Large intestine (tissue), 3 donors: ENCODE measurements around the gene NT5C3B. TPM values are rescaled to one million over a fixed set of nuclear protein-coding genes. Genes with fewer than 3 reads are reported as not detected.
A peak's percentile ranks its signal among the peaks of the same experiment; 100 is the strongest.

Experiments
- DNase-seq, 2 donors: peaks; one replicate each; pipeline versions ENCODE4 v3.0.0 to v3.0.0-alpha.2; 2013
- H3K27ac ChIP-seq: one replicate; pipeline ENCODE4 v1.5.1; 2013; ENCODE audit warnings: low read length
- H3K27me3 ChIP-seq: 2 replicates; pipeline ENCODE4 v1.6.1; 2013; ENCODE audit warnings: low read length; ENCODE audit not compliant: control insufficient read depth, insufficient read depth
- H3K36me3 ChIP-seq: 2 replicates; pipeline ENCODE4 v1.6.1; 2013; ENCODE audit warnings: low read length; ENCODE audit not compliant: control insufficient read depth, insufficient read depth
- H3K4me1 ChIP-seq: one replicate; pipeline ENCODE4 v1.6.1; 2013; ENCODE audit warnings: low read length; ENCODE audit not compliant: control insufficient read depth, insufficient read depth
- H3K4me3 ChIP-seq: one replicate; pipeline ENCODE4 v1.5.1; 2013; ENCODE audit warnings: low read length
- H3K9me3 ChIP-seq: one replicate; pipeline ENCODE4 v1.6.1; 2013; ENCODE audit warnings: mild to moderate bottlenecking, low read depth, low read length, moderate library complexity; ENCODE audit not compliant: control insufficient read depth
- WGBS: methylation state at CpG from one replicate; pipeline ENCODE4 v1.1.5; 2013; ENCODE audit warnings: low lambda C conversion rate; ENCODE audit not compliant: insufficient coverage; 5-methylcytosine and 5-hydroxymethylcytosine counted together
- polyA plus RNA-seq: library from polyadenylated mRNA; unstranded; fragments of 120-200 nt; gene quantifications from one replicate; pipeline ENCODE4 v1.2.1, GENCODE V29; 2013

The NT5C3B gene
- polyA plus RNA-seq, 1 donor, result 36.7 TPM

DNA sequence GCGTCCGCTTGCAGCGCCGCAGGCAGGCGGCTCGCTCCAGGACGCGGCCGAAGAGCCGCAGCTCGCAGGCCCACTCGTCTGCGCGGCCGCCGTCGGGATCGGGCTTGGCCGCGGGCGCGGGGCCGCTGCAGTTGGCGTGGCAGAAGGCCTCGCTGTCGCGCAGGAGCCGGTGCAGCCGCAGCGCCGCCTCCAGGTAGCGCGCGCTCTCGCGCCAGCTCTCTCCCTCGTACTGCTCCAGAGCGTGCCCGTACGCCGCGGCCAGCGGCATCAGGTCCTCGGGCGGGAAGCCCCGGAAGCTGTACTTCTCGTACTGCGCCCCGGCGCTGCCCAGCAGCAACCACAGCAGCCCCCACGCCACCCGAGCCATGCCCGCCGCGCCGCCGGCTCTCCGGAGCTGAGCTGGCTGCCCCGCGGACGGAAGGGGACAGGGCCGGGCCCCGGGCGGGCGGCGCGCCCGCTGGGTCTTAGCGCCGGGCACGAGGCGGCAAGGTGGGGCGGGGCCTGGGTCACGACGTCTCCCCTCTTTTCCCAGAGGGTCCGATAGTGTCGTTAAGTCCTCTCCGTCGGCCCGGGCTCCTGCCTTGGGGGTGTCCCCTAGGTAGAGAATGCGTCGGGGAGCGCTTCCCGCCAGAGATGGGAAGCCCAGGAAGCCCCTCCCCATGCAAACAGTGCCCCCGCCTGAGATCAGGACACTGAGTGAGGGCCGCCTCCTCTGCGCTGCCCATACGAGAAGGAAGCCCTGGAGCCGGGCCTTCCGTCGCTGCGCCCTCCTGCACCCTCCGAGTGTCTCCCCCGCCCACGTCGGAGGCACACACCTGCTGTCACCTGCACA, 24.3 kb downstream of the NT5C3B start, which contains the start of gene P3H4:
Gene P3H4 (minus strand): TSS at position 401 of the 832 bp plus-strand sequence. CDS start 34 bp downstream, at position 367.
- peaks cover 5% of the 10 kb centered on the region for H3K9me3 ChIP-seq
- H3K27me3 ChIP-seq, result no peaks in the 10 kb centered on the region
- H3K36me3 ChIP-seq, result peaks cover 9% of the 10 kb centered on the region
- WGBS, result no CpG with 5 or more reads among the region's 96 CpGs
- H3K4me3 ChIP-seq, result peak within 1 kb of the TSS; percentile 60
- H3K4me1 ChIP-seq, result peaks cover 27% of the 10 kb centered on the region
- H3K27ac ChIP-seq, result peak within 1 kb of the TSS; percentile 64
- peak; percentile 85 to 94 for DNase-seq

- no peak for DNase-seq
- Histone ChIP-seq H3K27ac (peak overlapping the region; percentile 51), H3K4me1 (peaks cover 31% of the 10 kb centered on the region), H3K9me3 (peaks cover 5% of the 10 kb centered on the region), H3K4me3 (peak overlapping the region; percentile 60), H3K27me3 (no peaks in the 10 kb centered on the region), H3K36me3 (peaks cover 11% of the 10 kb centered on the region)
- no CpG with 5 or more reads among the region's 58 CpGs for WGBS
Observed at GRCh38 chr17:41810659-41811548, 25.1 kb downstream of the NT5C3B start.

DNA sequence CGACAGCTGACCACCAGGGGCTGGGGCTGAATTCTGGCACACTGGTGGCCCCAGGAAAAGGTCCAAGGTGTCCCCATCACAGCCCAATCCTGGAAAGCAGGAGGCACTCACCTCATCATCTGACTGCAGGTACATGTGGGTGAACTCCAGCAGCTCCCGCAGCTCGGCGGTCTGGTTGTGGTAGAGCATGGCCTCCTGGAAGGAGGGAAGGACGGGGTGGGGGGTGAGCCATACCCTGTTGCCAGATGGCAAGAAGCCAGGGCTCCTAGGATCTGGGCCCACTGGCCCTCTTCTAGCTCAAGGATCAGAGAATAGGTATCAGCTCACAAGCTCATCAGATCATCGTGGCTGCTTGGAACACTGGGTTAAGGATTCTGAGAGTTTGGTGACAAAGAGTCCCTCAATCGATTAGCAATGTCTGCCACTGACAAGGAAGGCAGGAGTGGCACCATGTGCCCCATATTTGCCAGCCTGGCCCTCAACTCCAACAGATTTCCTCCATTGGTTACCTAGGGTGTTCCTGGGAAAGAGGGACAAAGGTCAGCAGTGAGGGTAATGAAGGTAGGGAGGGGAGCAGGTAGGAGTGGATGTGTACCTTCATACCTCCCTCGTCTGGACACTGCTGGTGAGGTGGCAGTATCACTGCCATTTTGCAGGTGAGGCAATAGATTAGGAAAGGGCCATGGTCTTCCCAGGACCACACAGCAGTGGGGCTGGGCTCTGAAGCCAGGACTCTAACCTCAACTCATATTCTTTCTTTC, 29.2 kb downstream of the NT5C3B start:
- peak; percentile 78 to 84 for DNase-seq
- Histone ChIP-seq H3K9me3 (peaks cover 5% of the 10 kb centered on the region), H3K27ac (peak overlapping the region; percentile 46)

GRCh38 chr17:41803049-41804020, 32.7 kb downstream of the NT5C3B start:
- no peak overlapping the region for H3K27ac ChIP-seq
- H3K4me1 ChIP-seq, result peaks cover 28% of the 10 kb centered on the region
- no peak overlapping the region for H3K4me3 ChIP-seq
- no peaks in the 10 kb centered on the region for H3K27me3 ChIP-seq
- peaks cover 11% of the 10 kb centered on the region for H3K36me3 ChIP-seq
- DNase-seq, result no peak
- H3K9me3 ChIP-seq, result no peaks in the 10 kb centered on the region
- WGBS, result 60% methylated on average over 1 of the region's 24 CpGs

More for the DNA sequence above, 29.2 kb downstream of the NT5C3B start:
- Histone ChIP-seq H3K27me3 (no peaks in the 10 kb centered on the region), H3K4me1 (peaks cover 19% of the 10 kb centered on the region), H3K4me3 (no peak overlapping the region), H3K36me3 (peaks cover 19% of the 10 kb centered on the region)
- WGBS, result no CpG with 5 or more reads among the region's 8 CpGs

DNA sequence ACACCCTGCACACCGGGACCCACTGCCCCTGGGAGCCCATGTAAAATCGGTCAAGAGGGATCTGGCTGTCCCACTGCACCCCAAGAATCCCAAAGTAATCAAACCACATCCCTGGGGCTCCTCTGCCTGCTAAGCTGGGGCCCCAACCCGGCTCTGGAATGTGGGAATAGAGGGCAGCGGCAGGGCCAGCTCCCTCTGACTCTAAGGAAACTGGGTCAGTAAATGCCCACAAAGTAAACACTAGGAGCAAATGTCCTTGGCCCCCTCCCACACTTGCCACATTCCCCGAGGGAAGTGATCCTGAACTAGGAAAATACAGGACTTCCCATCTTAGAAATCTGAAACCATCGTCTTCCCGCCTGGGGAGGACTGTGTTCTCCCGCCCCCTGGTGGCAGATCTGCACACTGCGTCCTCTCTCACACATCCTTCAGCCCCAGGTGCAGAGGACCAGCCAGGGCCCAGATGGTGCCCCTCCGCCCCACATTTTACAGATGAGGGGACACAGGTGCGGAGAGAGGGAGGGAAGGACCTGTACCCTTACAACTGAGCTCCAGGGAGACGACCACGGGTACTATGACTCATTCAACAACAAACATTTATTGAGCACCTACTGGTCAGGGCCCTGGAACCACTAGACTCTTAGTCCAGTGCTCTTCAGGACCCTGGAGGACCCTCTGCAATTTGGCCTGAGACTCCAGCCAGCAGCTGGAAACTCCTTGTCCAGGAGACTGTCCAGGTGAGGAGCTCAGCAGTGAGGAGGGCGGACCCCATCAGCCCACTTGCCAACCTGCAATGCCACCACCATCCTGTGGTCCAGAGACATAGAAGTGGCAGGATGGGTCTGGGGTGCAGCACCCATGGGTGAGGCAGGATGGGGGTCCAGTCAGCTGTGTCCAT, 34.4 kb downstream of the NT5C3B start:
- peaks cover 21% of the 10 kb centered on the region for H3K4me1 ChIP-seq
- peaks cover 10% of the 10 kb centered on the region for H3K36me3 ChIP-seq
- no peak overlapping the region for H3K4me3 ChIP-seq
- DNase-seq, result peak; percentile 78
- no CpG with 5 or more reads among the region's 14 CpGs for WGBS
- no peaks in the 10 kb centered on the region for H3K27me3 ChIP-seq
- peak overlapping the region; percentile 93 for H3K27ac ChIP-seq
- no peaks in the 10 kb centered on the region for H3K9me3 ChIP-seq

GRCh38 chr17:41800601-41801373, 35.2 kb downstream of the NT5C3B start:
- Histone ChIP-seq H3K4me3 (no peak overlapping the region), H3K27me3 (no peaks in the 10 kb centered on the region), H3K36me3 (peaks cover 7% of the 10 kb centered on the region), H3K9me3 (no peaks in the 10 kb centered on the region), H3K4me1 (peaks cover 26% of the 10 kb centered on the region), H3K27ac (peak overlapping the region; percentile 93)
- peak; percentile 98 to 99 for DNase-seq
- no CpG with 5 or more reads among the region's 18 CpGs for WGBS

GRCh38 chr17:41799366-41799765, 36.7 kb downstream of the NT5C3B start:
- H3K27ac ChIP-seq, result no peak overlapping the region
- WGBS, result 100% methylated on average over 2 of the region's 8 CpGs
- H3K4me3 ChIP-seq, result no peak overlapping the region
- H3K9me3 ChIP-seq, result no peaks in the 10 kb centered on the region
- H3K4me1 ChIP-seq, result peaks cover 37% of the 10 kb centered on the region
- DNase-seq, result no peak
- H3K27me3 ChIP-seq, result no peaks in the 10 kb centered on the region
- peaks cover 2% of the 10 kb centered on the region for H3K36me3 ChIP-seq

GRCh38 chr17:41797377-41797776, 38.7 kb downstream of the NT5C3B start:
- Histone ChIP-seq H3K27ac (no peak overlapping the region), H3K27me3 (no peaks in the 10 kb centered on the region), H3K4me3 (no peak overlapping the region), H3K9me3 (no peaks in the 10 kb centered on the region), H3K36me3 (peaks cover 2% of the 10 kb centered on the region), H3K4me1 (peaks cover 57% of the 10 kb centered on the region)
- no peak for DNase-seq
- WGBS, result no CpG with 5 or more reads among the region's 3 CpGs
